GM06990 (cell line): ENCODE data around the gene RNF212.

Source experiments
- DNase-seq: peaks from one replicate; pipeline ENCODE4 v3.0.0-alpha.2; 2011; ENCODE audit not compliant: insufficient read length; ENCODE audit errors: extremely low read depth
- H3K27me3 ChIP-seq: replicated peaks from 2 replicates; pipeline ENCODE4 v1.6.0; 2011; ENCODE audit warnings: low read length; ENCODE audit not compliant: control insufficient read depth, insufficient read depth
- H3K36me3 ChIP-seq: 2 replicates; pipeline ENCODE4 v1.5.1; 2011; ENCODE audit warnings: low read length; ENCODE audit not compliant: control insufficient read depth, insufficient read depth
- H3K4me3 ChIP-seq: replicated peaks from 2 replicates; pipeline ENCODE4 v1.5.1; 2011; ENCODE audit warnings: low read depth, mild to moderate bottlenecking, control low read depth, low read length
- CTCF ChIP-seq: IDR thresholded peaks from 2 replicates; pipeline ENCODE4 v1.5.1; 2011; ENCODE audit warnings: low read length, control low read depth, mild to moderate bottlenecking, inconsistent platforms; ENCODE audit not compliant: insufficient read depth, poor library complexity, severe bottlenecking

RNF212 gene

GRCh38 chr4:1154126-1154522, 40.8 kb upstream of the RNF212 start:
- no peaks in the 10 kb centered on the region for H3K36me3 ChIP-seq
- no peak for DNase-seq
- peaks cover 3% of the 10 kb centered on the region; the same call in 1 of the 2 replicates for H3K27me3 ChIP-seq
- no peak overlapping the region for H3K4me3 ChIP-seq
- no peak for TF ChIP-seq CTCF

- H3K27me3 ChIP-seq, result peaks cover 3% of the 10 kb centered on the region; the same call in 1 of the 2 replicates
- DNase-seq, result no peak
- no peaks in the 10 kb centered on the region for H3K36me3 ChIP-seq
- TF ChIP-seq CTCF, result no peak
- no peak overlapping the region for H3K4me3 ChIP-seq
Measured at GRCh38 chr4:1153567-1154090, 40.3 kb upstream of the RNF212 start.

- H3K27me3 ChIP-seq, result peaks cover 3% of the 10 kb centered on the region; the same call in 1 of the 2 replicates
- no peak overlapping the region for H3K4me3 ChIP-seq
- H3K36me3 ChIP-seq, result no peaks in the 10 kb centered on the region
- TF ChIP-seq CTCF, result no peak
- no peak for DNase-seq
Measured at GRCh38 chr4:1152290-1152689, 38.9 kb upstream of the RNF212 start.

GRCh38 chr4:1151541-1151940, 38.2 kb upstream of the RNF212 start:
- Histone ChIP-seq H3K36me3 (no peaks in the 10 kb centered on the region), H3K4me3 (no peak overlapping the region), H3K27me3 (peaks cover 3% of the 10 kb centered on the region; the same call in 1 of the 2 replicates)
- no peak for TF ChIP-seq CTCF
- DNase-seq, result no peak

- Histone ChIP-seq H3K4me3 (no peak overlapping the region), H3K36me3 (no peaks in the 10 kb centered on the region), H3K27me3 (peaks cover 3% of the 10 kb centered on the region; the same call in 1 of the 2 replicates)
- no peak for TF ChIP-seq CTCF
- DNase-seq, result no peak
Measured at GRCh38 chr4:1150875-1151274, 37.5 kb upstream of the RNF212 start.

- Histone ChIP-seq H3K27me3 (no peaks in the 10 kb centered on the region), H3K36me3 (no peaks in the 10 kb centered on the region)
- TF ChIP-seq CTCF, result no peak
Measured at GRCh38 chr4:1139860-1140259, 26.5 kb upstream of the RNF212 start.

More at GRCh38 chr4:1139860-1140259, 26.5 kb upstream of the RNF212 start:
- no peak for DNase-seq
- H3K4me3 ChIP-seq, result no peak overlapping the region
